Neuronal stem cell (in vitro differentiated cells): ENCODE measurements around the gene GAS7.

Source experiments
- DNase-seq: peaks from one replicate; pipeline ENCODE4 v3.0.0-alpha.2; 2013; ENCODE audit warnings: low spot score
- H2AFZ ChIP-seq: one replicate; pipeline ENCODE4 v1.6.1; 2013; ENCODE audit warnings: mild to moderate bottlenecking, low read length, inconsistent platforms
- H2AK5ac ChIP-seq: 2 replicates; pipeline ENCODE4 v1.6.1; 2013; ENCODE audit warnings: low read depth, mild to moderate bottlenecking, inconsistent platforms, low read length, moderate library complexity, mixed read lengths
- H2BK120ac ChIP-seq: 2 replicates; pipeline ENCODE4 v1.6.1; 2013; ENCODE audit warnings: low read depth, mild to moderate bottlenecking, inconsistent platforms, low read length, moderate library complexity, mixed read lengths
- H2BK12ac ChIP-seq: one replicate; pipeline ENCODE4 v1.6.1; 2013; ENCODE audit warnings: low read length, inconsistent platforms
- H2BK15ac ChIP-seq: 2 replicates; pipeline ENCODE4 v1.6.1; 2013; ENCODE audit warnings: mild to moderate bottlenecking, low read length, inconsistent platforms, mixed read lengths
- H2BK5ac ChIP-seq: one replicate; pipeline ENCODE4 v1.6.1; 2013; ENCODE audit warnings: inconsistent platforms, mild to moderate bottlenecking, low read length, moderate library complexity
- H3K14ac ChIP-seq: one replicate; pipeline ENCODE4 v1.6.1; 2013; ENCODE audit warnings: low read length, inconsistent platforms
- H3K18ac ChIP-seq: 2 replicates; pipeline ENCODE4 v1.6.1; 2013; ENCODE audit warnings: low read length, inconsistent platforms
- H3K23ac ChIP-seq: 2 replicates; pipeline ENCODE4 v1.6.1; 2013; ENCODE audit warnings: low read depth, mild to moderate bottlenecking, mixed read lengths, low read length, inconsistent platforms; ENCODE audit not compliant: poor library complexity
- H3K27ac ChIP-seq: replicated peaks from 3 replicates; pipeline ENCODE4 v1.5.1; 2013; ENCODE audit warnings: low read length, inconsistent platforms
- H3K27me3 ChIP-seq, 3 experiments: 2 replicates each; pipeline ENCODE4 v1.6.1; 2013; ENCODE audit warnings: low read length in 3 of 3, mild to moderate bottlenecking in 2 of 3, inconsistent platforms in 1 of 3, low read depth in 1 of 3, mixed read lengths in 1 of 3, moderate library complexity in 1 of 3; ENCODE audit not compliant: control insufficient read depth in 3 of 3, insufficient read depth in 3 of 3
- H3K36me3 ChIP-seq, 2 donors: replicated peaks in 1 of 2; 2 replicates each; pipeline ENCODE4 v1.6.1; 2013; ENCODE audit warnings: low read length in 2 of 2; ENCODE audit not compliant: control insufficient read depth in 2 of 2, insufficient read depth in 2 of 2
- H3K4ac ChIP-seq: 2 replicates; pipeline ENCODE4 v1.6.1; 2013; ENCODE audit warnings: inconsistent platforms, mild to moderate bottlenecking, low read length, moderate library complexity
- H3K4me1 ChIP-seq, 2 donors: 1 replicate in 1 of 2; 2 replicates in 1 of 2; pipeline ENCODE4 v1.6.1; 2013; ENCODE audit warnings: low read length in 2 of 2, low read depth in 1 of 2; ENCODE audit not compliant: control insufficient read depth in 2 of 2, insufficient read depth in 1 of 2
- H3K4me2 ChIP-seq: one replicate; pipeline ENCODE4 v1.6.1; 2013; ENCODE audit warnings: mild to moderate bottlenecking, low read length, inconsistent platforms; ENCODE audit not compliant: insufficient read depth, poor library complexity, severe bottlenecking
- H3K4me3 ChIP-seq, 2 donors: 2 replicates each; pipeline ENCODE4 v1.5.1; 2013; ENCODE audit warnings: low read length in 2 of 2, mild to moderate bottlenecking in 2 of 2, inconsistent platforms in 1 of 2, moderate library complexity in 1 of 2
- H3K79me1 ChIP-seq: one replicate; pipeline ENCODE4 v1.6.1; 2013; ENCODE audit warnings: low read depth, mild to moderate bottlenecking, inconsistent platforms, low read length, moderate library complexity
- H3K9ac ChIP-seq: one replicate; pipeline ENCODE4 v1.6.1; 2013; ENCODE audit warnings: mild to moderate bottlenecking, low read depth, low read length, inconsistent platforms; ENCODE audit not compliant: poor library complexity
- H3K9me3 ChIP-seq, 2 donors: replicated peaks in 1 of 2; 2 replicates each; pipeline versions ENCODE3 to v1.6.1; 2013; ENCODE audit warnings: low read length in 2 of 2, mild to moderate bottlenecking in 2 of 2, inconsistent platforms in 1 of 2, low read depth in 1 of 2, mixed read lengths in 1 of 2, moderate library complexity in 1 of 2; ENCODE audit not compliant: control insufficient read depth in 2 of 2, insufficient read depth in 1 of 2
- H4K8ac ChIP-seq: one replicate; pipeline ENCODE4 v1.6.1; 2013; ENCODE audit warnings: low read depth, mild to moderate bottlenecking, inconsistent platforms, low read length, moderate library complexity
- H4K91ac ChIP-seq: one replicate; pipeline ENCODE4 v1.6.1; 2013; ENCODE audit warnings: low read length, low read depth, mild to moderate bottlenecking, inconsistent platforms; ENCODE audit not compliant: poor library complexity
- WGBS, 2 donors: extraction: QIAGEN DNeasy Blood & Tissue Kit; methylation state at CpG; one replicate each; pipeline ENCODE4 v1.1.7; 2013; ENCODE audit warnings: missing lambda C conversion rate in 2 of 2, mixed read lengths in 1 of 2; ENCODE audit not compliant: insufficient read length in 2 of 2, insufficient replicate concordance in 1 of 2; ENCODE audit errors: extremely low coverage in 2 of 2; 5-methylcytosine and 5-hydroxymethylcytosine counted together

GAS7 gene

GRCh38 chr17:10073941-10074340, 124.5 kb downstream of the GAS7 start:
- no peaks in the 10 kb centered on the region for H3K27me3 ChIP-seq
- no peak overlapping the region for H2BK5ac ChIP-seq
- WGBS, 2 donors, result no CpG with 5 or more reads among the region's 6 CpGs
- H3K23ac ChIP-seq, result no peak overlapping the region
- H3K18ac ChIP-seq, result no peak overlapping the region
- no peak for DNase-seq
- H3K4me3 ChIP-seq, result no peak overlapping the region
- H2AK5ac ChIP-seq, result no peak overlapping the region
- H4K8ac ChIP-seq, result no peak overlapping the region
- H3K4me2 ChIP-seq, result no peak overlapping the region
- H2AFZ ChIP-seq, result no peak overlapping the region
- no peaks in the 10 kb centered on the region for H3K4me1 ChIP-seq
- no peak overlapping the region for H3K14ac ChIP-seq
- no peak overlapping the region for H2BK15ac ChIP-seq
- no peak overlapping the region for H2BK12ac ChIP-seq
- H3K9ac ChIP-seq, result no peak overlapping the region
- no peak overlapping the region for H3K27ac ChIP-seq
- no peaks in the 10 kb centered on the region for H3K79me1 ChIP-seq
- H3K9me3 ChIP-seq, result no peaks in the 10 kb centered on the region
- no peak overlapping the region for H4K91ac ChIP-seq
- H2BK120ac ChIP-seq, result no peak overlapping the region
- no peaks in the 10 kb centered on the region for H3K36me3 ChIP-seq
- H3K4ac ChIP-seq, result no peak overlapping the region

DNA sequence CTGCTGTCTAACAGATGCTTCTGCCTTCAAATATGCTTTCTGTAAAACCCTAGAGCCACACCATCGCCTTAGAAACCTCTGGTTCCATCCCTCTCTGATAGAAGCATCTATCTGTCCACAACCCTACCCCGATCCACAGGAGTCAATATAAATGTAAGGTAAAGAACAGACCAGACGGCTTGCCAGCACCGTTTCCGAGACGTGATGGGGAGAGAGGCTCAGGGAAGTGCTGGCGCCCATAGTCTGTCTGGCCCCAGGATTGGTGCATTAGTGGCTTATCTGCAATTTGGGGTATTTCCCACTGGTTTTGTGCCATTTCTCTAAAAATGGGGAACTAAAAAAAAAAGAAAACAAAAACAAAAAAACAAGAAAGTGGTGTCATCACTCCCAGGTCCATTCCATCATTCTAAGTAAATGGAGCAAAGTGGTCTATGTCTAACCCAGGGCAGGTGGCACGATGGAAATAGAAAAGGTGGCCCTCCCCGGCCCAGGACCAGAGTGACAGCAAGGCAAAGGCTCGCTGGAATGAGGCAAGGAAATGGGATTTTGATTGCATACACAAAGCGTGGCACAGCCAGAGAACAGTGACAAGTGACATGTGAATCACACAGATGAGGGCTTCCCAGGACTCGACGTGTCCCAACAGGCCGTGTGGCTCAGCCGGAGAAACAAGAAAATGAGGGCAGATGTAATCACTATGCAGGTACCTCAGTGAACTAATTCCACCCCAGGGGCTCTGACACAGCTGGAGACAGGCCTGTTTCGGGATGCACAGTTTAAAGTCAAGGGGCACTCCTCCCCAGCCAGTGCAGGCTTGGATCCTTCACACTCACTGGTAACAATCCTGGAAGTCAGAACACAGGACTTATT, 125.6 kb downstream of the GAS7 start:
- Histone ChIP-seq H3K4ac (no peak overlapping the region), H3K4me1 (no peaks in the 10 kb centered on the region), H3K14ac (no peak overlapping the region), H4K91ac (no peak overlapping the region), H3K27ac (no peak overlapping the region), H2AK5ac (no peak overlapping the region), H3K9ac (no peak overlapping the region), H2BK15ac (no peak overlapping the region), H2AFZ (no peak overlapping the region), H4K8ac (no peak overlapping the region), H2BK5ac (no peak overlapping the region), H2BK120ac (no peak overlapping the region), H3K9me3 (no peaks in the 10 kb centered on the region), H3K4me3 (no peak overlapping the region), H3K36me3 (no peaks in the 10 kb centered on the region), H3K18ac (no peak overlapping the region), H2BK12ac (no peak overlapping the region), H3K4me2 (no peak overlapping the region), H3K27me3 (no peaks in the 10 kb centered on the region), H3K79me1 (no peaks in the 10 kb centered on the region), H3K23ac (no peak overlapping the region)
- no CpG with 5 or more reads among the region's 16 CpGs for WGBS, 2 donors
- DNase-seq, result no peak

DNA sequence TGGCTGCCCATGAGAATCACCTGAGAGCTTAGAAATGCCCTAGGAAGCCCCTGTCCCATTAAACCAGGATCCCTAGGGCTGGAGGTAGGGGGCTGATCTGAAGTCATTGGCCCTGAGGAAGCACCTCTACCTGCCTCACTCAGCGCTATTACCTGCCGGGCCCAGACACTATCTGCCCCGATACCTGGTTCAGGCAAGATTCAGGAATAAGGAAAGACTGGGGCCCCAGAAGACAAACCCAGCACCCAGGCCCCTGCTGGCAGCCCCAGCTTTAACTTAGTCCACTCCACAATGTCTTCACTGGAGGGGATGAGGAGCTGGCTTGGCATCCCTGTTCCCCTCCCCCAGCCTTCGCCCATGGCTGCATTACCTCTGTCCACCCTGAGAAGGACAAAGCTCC, 126.3 kb downstream of the GAS7 start:
- no peaks in the 10 kb centered on the region for H3K9me3 ChIP-seq
- no peak overlapping the region for H3K14ac ChIP-seq
- H3K36me3 ChIP-seq, result no peaks in the 10 kb centered on the region
- no peaks in the 10 kb centered on the region for H3K4me1 ChIP-seq
- no peak overlapping the region for H4K91ac ChIP-seq
- no peak overlapping the region for H3K4ac ChIP-seq
- WGBS, 2 donors, result no CpG with 5 or more reads among the region's 4 CpGs
- H2BK120ac ChIP-seq, result no peak overlapping the region
- H3K4me2 ChIP-seq, result no peak overlapping the region
- no peak overlapping the region for H4K8ac ChIP-seq
- H3K27me3 ChIP-seq, result no peaks in the 10 kb centered on the region
- H2BK5ac ChIP-seq, result no peak overlapping the region
- H2BK15ac ChIP-seq, result no peak overlapping the region
- no peak overlapping the region for H2AFZ ChIP-seq
- H3K79me1 ChIP-seq, result no peaks in the 10 kb centered on the region
- no peak overlapping the region for H3K4me3 ChIP-seq
- no peak for DNase-seq
- H3K27ac ChIP-seq, result no peak overlapping the region
- H3K18ac ChIP-seq, result no peak overlapping the region
- H3K23ac ChIP-seq, result no peak overlapping the region
- no peak overlapping the region for H2BK12ac ChIP-seq
- no peak overlapping the region for H2AK5ac ChIP-seq
- H3K9ac ChIP-seq, result no peak overlapping the region

- Histone ChIP-seq H3K18ac (no peak overlapping the region), H2BK12ac (no peak overlapping the region), H3K4ac (no peak overlapping the region), H2AK5ac (no peak overlapping the region), H3K27me3 (no peaks in the 10 kb centered on the region), H4K8ac (no peak overlapping the region), H3K9ac (no peak overlapping the region), H3K36me3 (no peaks in the 10 kb centered on the region), H3K23ac (no peak overlapping the region), H3K27ac (no peak overlapping the region), H2AFZ (no peak overlapping the region), H3K9me3 (no peaks in the 10 kb centered on the region), H3K4me2 (no peak overlapping the region), H3K14ac (no peak overlapping the region), H4K91ac (no peak overlapping the region), H3K79me1 (no peaks in the 10 kb centered on the region), H3K4me1 (no peaks in the 10 kb centered on the region), H3K4me3 (no peak overlapping the region), H2BK5ac (no peak overlapping the region), H2BK15ac (no peak overlapping the region), H2BK120ac (no peak overlapping the region)
- WGBS, 2 donors, result no CpG with 5 or more reads among the region's 6 CpGs
- DNase-seq, result no peak
Measured at GRCh38 chr17:10071141-10071540, 127.3 kb downstream of the GAS7 start.
